CD4-positive, CD25-positive, alpha-beta regulatory T cell (primary cell): ENCODE data around the gene TRIO. TPM values are rescaled to one million over a fixed set of nuclear protein-coding genes. Genes with fewer than 3 reads are reported as not detected.

Experiments used
- ATAC-seq, 2 donors: fragments of 150-1000 bp; cut with Tn5 transposase; one replicate each; pipeline ENCODE4 v1.10.0; 2021; ENCODE audit warnings: low read depth in 2 of 2, moderate number of reproducible peaks in 2 of 2, moderate library complexity in 1 of 2
- DNase-seq, 3 donors: peaks; one replicate each; pipeline versions ENCODE4 v3.0.0 to v3.0.0-alpha.2; 2012 to 2022; ENCODE audit warnings: mixed read lengths in 1 of 3
- H3K27ac ChIP-seq: one replicate; pipeline ENCODE4 v1.7.0; 2013; ENCODE audit warnings: mild to moderate bottlenecking, low read length; ENCODE audit not compliant: insufficient read depth, poor library complexity, severe bottlenecking
- H3K27me3 ChIP-seq: one replicate; pipeline ENCODE4 v1.7.0; 2013; ENCODE audit warnings: low read length; ENCODE audit not compliant: control insufficient read depth, insufficient read depth
- H3K36me3 ChIP-seq: one replicate; pipeline ENCODE4 v1.7.0; 2013; ENCODE audit warnings: mild to moderate bottlenecking, low read length, moderate library complexity; ENCODE audit not compliant: control insufficient read depth, insufficient read depth
- H3K4me1 ChIP-seq: 2 replicates; pipeline ENCODE4 v1.7.0; 2013; ENCODE audit warnings: mild to moderate bottlenecking, low read length; ENCODE audit not compliant: insufficient read depth, control insufficient read depth, poor library complexity, severe bottlenecking
- H3K4me3 ChIP-seq: one replicate; pipeline ENCODE4 v1.7.0; 2013; ENCODE audit warnings: low read depth, mild to moderate bottlenecking, low read length, moderate library complexity
- H3K9me3 ChIP-seq, 2 experiments: 1 replicate in 1 of 2; 2 replicates in 1 of 2; pipeline ENCODE4 v1.7.0; 2013; ENCODE audit warnings: low read length in 2 of 2, mild to moderate bottlenecking in 1 of 2, moderate library complexity in 1 of 2; ENCODE audit not compliant: control insufficient read depth in 2 of 2
- H3K27ac Mint-ChIP-seq, 3 donors: one replicate each; pipeline ENCODE4 v1.8.0; 2020 to 2022; ENCODE audit warnings: mild to moderate bottlenecking in 3 of 3, mixed read lengths in 3 of 3, moderate library complexity in 2 of 3
- H3K27me3 Mint-ChIP-seq: one replicate; pipeline ENCODE4 v1.8.0; 2022; ENCODE audit warnings: mild to moderate bottlenecking, mixed read lengths
- H3K36me3 Mint-ChIP-seq: one replicate; pipeline ENCODE4 v1.8.0; 2020; ENCODE audit warnings: mixed read lengths
- H3K4me1 Mint-ChIP-seq, 4 donors: one replicate each; pipeline ENCODE4 v1.8.0; 2020 to 2022; ENCODE audit warnings: mixed read lengths in 4 of 4, mild to moderate bottlenecking in 1 of 4
- H3K4me3 Mint-ChIP-seq, 4 donors: one replicate each; pipeline ENCODE4 v1.8.0; 2020 to 2022; ENCODE audit warnings: mild to moderate bottlenecking in 4 of 4, mixed read lengths in 4 of 4, moderate library complexity in 3 of 4
- H3K9me3 Mint-ChIP-seq, 7 donors: one replicate each; pipeline ENCODE4 v1.8.0; 2020 to 2022; ENCODE audit warnings: mixed read lengths in 7 of 7, mild to moderate bottlenecking in 3 of 7, moderate library complexity in 2 of 7
- polyA plus RNA-seq, 4 donors: library from polyadenylated mRNA; unstranded; fragments of 300-500 nt; fragmentation: Illumina TruSeq; gene quantifications; one replicate each; pipeline ENCODE4 v1.2.3, GENCODE V29; 2021
- total RNA-seq: library from RNA; stranded (reverse); gene quantifications from one replicate; pipeline ENCODE4 v1.2.3, GENCODE V29; 2022

Gene TRIO
- total and polyA plus RNA-seq, 5 donors from 2014 or later = 1.2 to 7.6 (median 1.8) TPM

GRCh38 chr5:14326035-14326903 is 183.1 kb downstream of the TRIO start:
- Mint-ChIP-seq H3K36me3 (peaks cover 3% of the 10 kb centered on the region), H3K4me1 (peaks cover 5 to 10% (median 7%) of the 10 kb centered on the region in 4 donors), H3K9me3 (peaks cover 0 to 4% (median 0%) of the 10 kb centered on the region in 7 donors), H3K27me3 (peaks cover 6% of the 10 kb centered on the region), H3K4me3 (no peak overlapping the region), H3K27ac (no peak overlapping the region)
- Histone ChIP-seq H3K9me3 (no peaks in the 10 kb centered on the region), H3K36me3 (no peaks in the 10 kb centered on the region), H3K27me3 (peaks cover 2% of the 10 kb centered on the region), H3K4me1 (peaks cover 3% of the 10 kb centered on the region), H3K4me3 (no peak overlapping the region), H3K27ac (no peak overlapping the region)
- DNase-seq (no peak), ATAC-seq (no peak)

GRCh38 chr5:14327624-14328023 is 184.5 kb downstream of the TRIO start:
- Histone ChIP-seq H3K4me1 (peaks cover 8% of the 10 kb centered on the region), H3K36me3 (no peaks in the 10 kb centered on the region), H3K9me3 (no peaks in the 10 kb centered on the region), H3K4me3 (no peak overlapping the region), H3K27ac (no peak overlapping the region), H3K27me3 (no peaks in the 10 kb centered on the region)
- Mint-ChIP-seq H3K4me3 (no peak overlapping the region), H3K27me3 (no peaks in the 10 kb centered on the region), H3K9me3 (no peaks in the 10 kb centered on the region), H3K36me3 (no peaks in the 10 kb centered on the region), H3K27ac (no peak overlapping the region), H3K4me1 (peaks cover 5 to 20% (median 14%) of the 10 kb centered on the region in 4 donors)
- no peak for ATAC-seq
- DNase-seq = no peak

DNA sequence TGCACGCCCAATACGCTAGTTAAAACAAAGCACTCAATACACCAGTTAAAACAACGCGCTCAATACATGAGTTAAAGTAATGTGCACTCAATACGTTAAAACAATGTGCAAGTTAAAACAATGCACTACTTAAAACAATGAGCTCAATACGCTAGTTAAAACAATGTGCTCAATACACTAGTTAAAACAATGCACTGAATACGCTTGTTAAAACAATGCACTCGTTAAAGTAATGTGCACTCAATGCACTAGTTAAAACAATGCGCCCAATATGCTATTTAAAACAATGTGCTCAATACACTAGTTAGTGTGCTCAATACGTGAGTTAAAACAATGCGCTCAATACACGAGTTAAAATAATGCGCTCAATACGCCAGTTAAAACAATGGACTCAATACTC is 185.0 kb downstream of the TRIO start:
- no peak overlapping the region for H3K27ac Mint-ChIP-seq
- no peak for ATAC-seq
- Histone ChIP-seq H3K4me3 (no peak overlapping the region), H3K27ac (no peak overlapping the region), H3K36me3 (no peaks in the 10 kb centered on the region), H3K9me3 (no peaks in the 10 kb centered on the region), H3K27me3 (no peaks in the 10 kb centered on the region), H3K4me1 (peaks cover 8% of the 10 kb centered on the region)
- no peaks in the 10 kb centered on the region for H3K36me3 Mint-ChIP-seq
- peaks cover 5 to 20% (median 14%) of the 10 kb centered on the region in 4 donors for H3K4me1 Mint-ChIP-seq
- no peak overlapping the region for H3K4me3 Mint-ChIP-seq
- no peaks in the 10 kb centered on the region for H3K27me3 Mint-ChIP-seq
- DNase-seq = no peak
- no peaks in the 10 kb centered on the region for H3K9me3 Mint-ChIP-seq

DNA sequence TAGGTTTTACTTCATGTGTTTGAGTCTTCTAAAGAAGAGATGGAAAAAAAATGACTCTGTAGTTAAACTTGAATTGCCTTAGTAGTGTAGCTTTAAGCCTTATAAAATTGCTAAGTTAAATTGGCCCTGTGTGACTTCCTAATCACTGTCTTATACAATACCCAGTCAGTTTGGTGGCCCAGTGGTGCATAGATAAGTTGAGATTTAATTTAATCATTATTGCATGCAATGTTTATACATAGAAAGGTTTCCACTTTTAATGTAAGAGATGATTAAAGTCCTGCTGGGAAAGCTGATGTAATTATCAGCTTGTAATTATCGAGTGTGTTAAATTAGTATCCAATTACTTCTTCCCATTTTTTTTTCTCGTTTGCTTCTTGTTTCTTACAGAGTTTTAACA is 187.1 kb downstream of the TRIO start:
- Histone ChIP-seq H3K27ac (no peak overlapping the region), H3K9me3 (no peaks in the 10 kb centered on the region), H3K27me3 (no peaks in the 10 kb centered on the region), H3K4me3 (no peak overlapping the region), H3K36me3 (no peaks in the 10 kb centered on the region), H3K4me1 (peaks cover 8% of the 10 kb centered on the region)
- no peaks in the 10 kb centered on the region for H3K27me3 Mint-ChIP-seq
- peaks cover 2 to 20% (median 15%) of the 10 kb centered on the region in 4 donors for H3K4me1 Mint-ChIP-seq
- no peaks in the 10 kb centered on the region for H3K36me3 Mint-ChIP-seq
- DNase-seq (no peak), ATAC-seq (no peak)
- no peak overlapping the region for H3K27ac Mint-ChIP-seq
- no peaks in the 10 kb centered on the region for H3K9me3 Mint-ChIP-seq
- peak overlapping the region in 1 of 4 donors; percentile 45 for H3K4me3 Mint-ChIP-seq

DNA sequence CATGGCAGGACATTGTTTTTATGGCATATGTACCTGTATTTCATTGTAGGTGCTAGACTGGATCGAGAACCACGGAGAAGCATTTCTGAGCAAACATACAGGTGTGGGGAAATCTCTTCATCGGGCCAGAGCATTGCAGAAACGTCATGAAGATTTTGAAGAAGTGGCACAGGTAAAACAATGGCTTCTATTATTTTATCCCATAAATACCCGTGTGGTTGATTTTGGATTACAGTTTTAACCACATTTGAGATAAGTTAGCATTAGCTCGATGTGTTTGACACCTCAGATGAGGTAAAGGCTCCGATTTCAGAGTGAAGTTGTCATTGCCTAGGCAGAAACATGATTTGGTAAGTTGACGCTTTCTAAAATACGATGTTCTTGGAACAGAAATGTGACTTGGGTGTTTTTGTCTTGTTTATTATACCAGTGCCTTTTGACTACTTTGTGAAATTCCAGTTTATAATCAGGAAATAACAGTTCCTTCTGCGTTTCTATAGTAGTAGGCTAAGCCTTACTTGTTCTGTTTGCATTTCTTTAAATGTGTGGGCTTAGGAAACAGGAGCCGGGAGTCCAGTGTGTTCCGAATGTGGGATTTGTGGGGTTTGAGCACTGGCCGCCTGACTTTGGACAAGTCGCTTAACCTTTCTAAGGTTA is 187.7 kb downstream of the TRIO start:
- Mint-ChIP-seq H3K4me1 (peaks cover 0 to 20% (median 15%) of the 10 kb centered on the region in 4 donors), H3K27me3 (no peaks in the 10 kb centered on the region), H3K27ac (peak overlapping the region in 2 of 3 donors; percentile 20 to 28), H3K36me3 (no peaks in the 10 kb centered on the region), H3K9me3 (no peaks in the 10 kb centered on the region), H3K4me3 (peak overlapping the region in 3 of 4 donors; percentile 48 to 64 (median 50))
- no peak overlapping the region for H3K27ac ChIP-seq
- peak overlapping the region; percentile 17 for H3K4me3 ChIP-seq
- H3K9me3 ChIP-seq = no peaks in the 10 kb centered on the region
- no peaks in the 10 kb centered on the region for H3K27me3 ChIP-seq
- ATAC-seq = no peak
- no peak for DNase-seq
- H3K4me1 ChIP-seq = peaks cover 8% of the 10 kb centered on the region
- H3K36me3 ChIP-seq = no peaks in the 10 kb centered on the region

GRCh38 chr5:14331386-14331781 is 188.2 kb downstream of the TRIO start:
- Mint-ChIP-seq H3K27me3 (no peaks in the 10 kb centered on the region), H3K36me3 (no peaks in the 10 kb centered on the region), H3K27ac (peak overlapping the region in 1 of 3 donors; percentile 44), H3K4me3 (peak overlapping the region in 2 of 4 donors; percentile 57 to 64), H3K9me3 (no peaks in the 10 kb centered on the region), H3K4me1 (peaks cover 0 to 20% (median 15%) of the 10 kb centered on the region in 4 donors)
- Histone ChIP-seq H3K4me1 (peaks cover 8% of the 10 kb centered on the region), H3K4me3 (peak overlapping the region; percentile 17), H3K36me3 (no peaks in the 10 kb centered on the region), H3K27me3 (no peaks in the 10 kb centered on the region), H3K27ac (no peak overlapping the region), H3K9me3 (no peaks in the 10 kb centered on the region)
- ATAC-seq (peak; percentile 81 to 83), DNase-seq (peak in 1 of 3 donors; percentile 60)

DNA sequence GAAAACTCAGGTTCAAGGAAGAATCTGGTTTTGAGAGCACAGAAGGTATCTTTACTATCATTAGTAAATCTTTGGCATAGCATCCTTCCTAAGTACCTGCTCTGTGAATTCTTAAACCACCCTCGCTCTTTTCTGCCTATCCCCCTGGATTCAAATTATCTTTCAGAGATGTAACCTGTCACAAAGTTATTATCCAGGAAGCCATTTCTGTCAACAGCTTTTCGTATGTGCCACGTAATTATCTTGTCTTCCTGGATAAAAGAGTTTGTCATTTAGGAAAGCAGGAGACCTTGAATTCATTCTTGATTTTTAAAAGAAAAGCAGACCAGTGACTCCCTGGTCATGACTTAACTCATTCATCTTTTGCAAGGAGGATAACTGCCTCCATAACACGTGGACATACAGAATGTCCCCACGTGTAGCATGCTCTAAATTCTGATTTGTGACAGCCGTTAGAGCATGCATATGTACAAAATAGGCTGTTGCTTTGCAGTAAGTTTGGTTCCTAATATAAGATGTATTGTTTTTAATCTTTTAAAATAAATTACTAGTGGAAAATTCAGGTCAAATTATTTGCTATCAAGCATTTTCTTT is 189.0 kb downstream of the TRIO start:
- peaks cover 8% of the 10 kb centered on the region for H3K4me1 ChIP-seq
- peak overlapping the region; percentile 17 for H3K4me3 ChIP-seq
- H3K9me3 ChIP-seq = no peaks in the 10 kb centered on the region
- H3K27me3 ChIP-seq = no peaks in the 10 kb centered on the region
- no peak for DNase-seq
- Mint-ChIP-seq H3K4me1 (peaks cover 0 to 20% (median 15%) of the 10 kb centered on the region in 4 donors), H3K36me3 (no peaks in the 10 kb centered on the region), H3K4me3 (peak overlapping the region in 2 of 4 donors; percentile 21 to 57), H3K27me3 (no peaks in the 10 kb centered on the region), H3K9me3 (no peaks in the 10 kb centered on the region), H3K27ac (peak overlapping the region in 2 of 3 donors; percentile 34 to 44)
- H3K36me3 ChIP-seq = no peaks in the 10 kb centered on the region
- no peak for ATAC-seq
- no peak overlapping the region for H3K27ac ChIP-seq
